OCI-LY1 (cell line): ENCODE data around the gene ZBTB46.

ENCODE experiments used
- EZH2 ChIP-seq: fragments of 200-600 bp; sonication (generic), shearing (Covaris generic); IDR thresholded peaks from 2 replicates; pipeline ENCODE4 v1.8.0; 2017; ENCODE audit warnings: borderline replicate concordance, mixed run types, mild to moderate bottlenecking, antibody characterized with exemption, low read length, moderate library complexity, mixed read lengths
- TF ChIP-seq, protein P1 (sequence below): fragments of 200-600 bp; sonication (generic), shearing (Covaris generic); IDR thresholded peaks from 2 replicates; pipeline ENCODE4 v1.5.1; 2017; ENCODE audit warnings: mild to moderate bottlenecking, antibody characterized with exemption, low read length, moderate library complexity, mixed read lengths

DNA sequence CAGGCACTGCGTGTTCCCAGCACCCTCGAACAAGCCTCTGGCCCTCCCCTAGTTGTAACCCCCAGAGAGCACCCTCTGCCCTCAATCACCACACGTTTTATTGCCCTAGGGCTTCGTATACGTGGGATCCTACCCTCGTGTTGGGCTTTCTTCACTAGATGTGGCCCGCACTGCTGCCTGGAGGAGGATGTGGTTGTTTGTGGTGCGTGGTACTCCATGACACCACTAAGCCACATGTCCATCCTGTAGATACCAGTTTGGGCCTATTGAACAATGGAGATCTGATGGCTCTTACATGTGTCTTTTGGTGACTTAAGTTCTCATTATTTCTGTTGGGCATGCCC is 74.4 kb downstream of the ZBTB46 start:
- no peak for TF ChIP-seq EZH2
- TF ChIP-seq, protein P1, sequence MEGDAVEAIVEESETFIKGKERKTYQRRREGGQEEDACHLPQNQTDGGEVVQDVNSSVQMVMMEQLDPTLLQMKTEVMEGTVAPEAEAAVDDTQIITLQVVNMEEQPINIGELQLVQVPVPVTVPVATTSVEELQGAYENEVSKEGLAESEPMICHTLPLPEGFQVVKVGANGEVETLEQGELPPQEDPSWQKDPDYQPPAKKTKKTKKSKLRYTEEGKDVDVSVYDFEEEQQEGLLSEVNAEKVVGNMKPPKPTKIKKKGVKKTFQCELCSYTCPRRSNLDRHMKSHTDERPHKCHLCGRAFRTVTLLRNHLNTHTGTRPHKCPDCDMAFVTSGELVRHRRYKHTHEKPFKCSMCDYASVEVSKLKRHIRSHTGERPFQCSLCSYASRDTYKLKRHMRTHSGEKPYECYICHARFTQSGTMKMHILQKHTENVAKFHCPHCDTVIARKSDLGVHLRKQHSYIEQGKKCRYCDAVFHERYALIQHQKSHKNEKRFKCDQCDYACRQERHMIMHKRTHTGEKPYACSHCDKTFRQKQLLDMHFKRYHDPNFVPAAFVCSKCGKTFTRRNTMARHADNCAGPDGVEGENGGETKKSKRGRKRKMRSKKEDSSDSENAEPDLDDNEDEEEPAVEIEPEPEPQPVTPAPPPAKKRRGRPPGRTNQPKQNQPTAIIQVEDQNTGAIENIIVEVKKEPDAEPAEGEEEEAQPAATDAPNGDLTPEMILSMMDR: no peak
